ENCODE data around the gene AGK.

DNA sequence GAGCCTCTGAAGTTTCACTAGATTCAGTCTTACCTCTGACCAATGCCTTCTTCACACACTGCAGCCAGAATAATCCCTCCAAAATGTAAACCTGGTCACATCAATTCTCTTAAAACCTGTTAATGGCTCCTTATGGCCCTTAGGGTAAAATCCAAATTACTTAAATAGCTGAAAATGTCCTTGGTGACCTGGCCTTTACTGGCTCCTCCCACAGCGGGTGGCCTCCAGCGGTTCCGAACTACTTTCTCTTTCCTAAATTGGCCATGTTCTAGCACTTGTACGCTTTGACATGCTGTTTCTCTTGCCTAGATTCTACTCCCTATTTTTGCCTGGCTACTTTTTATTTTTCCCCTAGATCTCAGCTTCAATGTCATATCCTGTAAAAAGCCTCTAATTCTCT is 36.1 kb downstream of the AGK start:
- TF ChIP-seq, protein P1, sequence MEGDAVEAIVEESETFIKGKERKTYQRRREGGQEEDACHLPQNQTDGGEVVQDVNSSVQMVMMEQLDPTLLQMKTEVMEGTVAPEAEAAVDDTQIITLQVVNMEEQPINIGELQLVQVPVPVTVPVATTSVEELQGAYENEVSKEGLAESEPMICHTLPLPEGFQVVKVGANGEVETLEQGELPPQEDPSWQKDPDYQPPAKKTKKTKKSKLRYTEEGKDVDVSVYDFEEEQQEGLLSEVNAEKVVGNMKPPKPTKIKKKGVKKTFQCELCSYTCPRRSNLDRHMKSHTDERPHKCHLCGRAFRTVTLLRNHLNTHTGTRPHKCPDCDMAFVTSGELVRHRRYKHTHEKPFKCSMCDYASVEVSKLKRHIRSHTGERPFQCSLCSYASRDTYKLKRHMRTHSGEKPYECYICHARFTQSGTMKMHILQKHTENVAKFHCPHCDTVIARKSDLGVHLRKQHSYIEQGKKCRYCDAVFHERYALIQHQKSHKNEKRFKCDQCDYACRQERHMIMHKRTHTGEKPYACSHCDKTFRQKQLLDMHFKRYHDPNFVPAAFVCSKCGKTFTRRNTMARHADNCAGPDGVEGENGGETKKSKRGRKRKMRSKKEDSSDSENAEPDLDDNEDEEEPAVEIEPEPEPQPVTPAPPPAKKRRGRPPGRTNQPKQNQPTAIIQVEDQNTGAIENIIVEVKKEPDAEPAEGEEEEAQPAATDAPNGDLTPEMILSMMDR (IDR thresholded peaks at IDR 0.05; ENCODE audit: control extremely low read depth in 1 of 3, insufficient read depth in 1 of 3, low read depth in 1 of 3, low read length in 3 of 3) = no peak
- TF ChIP-seq, protein P2, sequence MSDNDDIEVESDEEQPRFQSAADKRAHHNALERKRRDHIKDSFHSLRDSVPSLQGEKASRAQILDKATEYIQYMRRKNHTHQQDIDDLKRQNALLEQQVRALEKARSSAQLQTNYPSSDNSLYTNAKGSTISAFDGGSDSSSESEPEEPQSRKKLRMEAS (IDR thresholded peaks at IDR 0.05) = no peak
